ENCODE results near the gene PSD2. TPM values are rescaled to one million over a fixed set of nuclear protein-coding genes. Genes with fewer than 3 reads are reported as not detected.

The PSD2 gene
- total and polyA plus RNA-seq, 12 donors = 0.03 to 0.09 (median 0.08) TPM; not detected in 9

- no peak for ATAC-seq
- Histone ChIP-seq H3K9me3 (peaks cover 0 to under 1% (median 0%) of the 10 kb centered on the region in 11 donors), H3K4me1 (no peaks in the 10 kb centered on the region), H3K4me3 (no peak overlapping the region), H3K27ac (no peak overlapping the region), H3K27me3 (peaks cover 0 to 7% (median 0%) of the 10 kb centered on the region in 7 donors), H3K36me3 (no peaks in the 10 kb centered on the region)
- intact Hi-C loops (cut with DNase I) = loop anchor here in 1 of 10 donors (5.0 kb wide), 1 partner anchor 144 kb away; no protein-coding TSS in a partner anchor
- TF ChIP-seq CTCF (IDR thresholded peaks at IDR 0.05) = no peak
- no peak for DNase-seq
- WGBS, 2 donors = 93% methylated on average over 25 of the region's 25 CpGs
These were observed 17.5 kb downstream of the PSD2 start for GRCh38 chr5:139812836-139813805.

GRCh38 chr5:139814191-139814601 is 18.6 kb downstream of the PSD2 start:
- no peak overlapping the region for H3K4me3 ChIP-seq
- DNase-seq (no peak), ATAC-seq (no peak)
- peaks cover 0 to 10% (median 0%) of the 10 kb centered on the region in 11 donors for H3K9me3 ChIP-seq
- 86 to 89% methylated on average over 14 of the region's 14 CpGs for WGBS, 2 donors
- no peak overlapping the region for H3K27ac ChIP-seq
- H3K36me3 ChIP-seq = no peaks in the 10 kb centered on the region
- H3K4me1 ChIP-seq = no peaks in the 10 kb centered on the region
- peaks cover 0 to 7% (median 0%) of the 10 kb centered on the region in 7 donors for H3K27me3 ChIP-seq
- no peak for TF ChIP-seq CTCF (IDR thresholded peaks at IDR 0.05)
- intact Hi-C loops (cut with DNase I) = loop anchor here in 1 of 10 donors (5.0 kb wide), 1 partner anchor 143 kb away; no protein-coding TSS in a partner anchor

- Histone ChIP-seq H3K4me3 (no peak overlapping the region), H3K36me3 (no peaks in the 10 kb centered on the region), H3K27me3 (peaks cover 0 to 3% (median 0%) of the 10 kb centered on the region in 7 donors), H3K27ac (no peak overlapping the region), H3K4me1 (no peaks in the 10 kb centered on the region), H3K9me3 (peaks cover 0 to 14% (median 0%) of the 10 kb centered on the region in 11 donors)
- intact Hi-C loops (cut with DNase I) = loop anchor here in 1 of 10 donors (5.0 kb wide), 1 partner anchor 143 kb away; no protein-coding TSS in a partner anchor
- TF ChIP-seq CTCF (IDR thresholded peaks at IDR 0.05) = no peak
- no peak for ATAC-seq
- no peak for DNase-seq
- WGBS, 2 donors = 91 to 95% methylated on average over 11 of the region's 11 CpGs
These were observed 19.2 kb downstream of the PSD2 start for GRCh38 chr5:139814704-139815280.

GRCh38 chr5:139816566-139816965 is 21.0 kb downstream of the PSD2 start:
- no peak for DNase-seq

More at GRCh38 chr5:139816566-139816965, 21.0 kb downstream of the PSD2 start:
- no peaks in the 10 kb centered on the region for H3K36me3 ChIP-seq
- no peaks in the 10 kb centered on the region for H3K4me1 ChIP-seq
- WGBS, 2 donors = 87% methylated on average over 12 of the region's 12 CpGs
- H3K27ac ChIP-seq = no peak overlapping the region
- H3K4me3 ChIP-seq = no peak overlapping the region
- H3K9me3 ChIP-seq = peaks cover 0 to 14% (median 0%) of the 10 kb centered on the region in 11 donors
- no peak for TF ChIP-seq CTCF (IDR thresholded peaks at IDR 0.05)
- intact Hi-C loops (cut with DNase I) = no loop called here
- ATAC-seq = no peak
- H3K27me3 ChIP-seq = peaks cover 0 to 3% (median 0%) of the 10 kb centered on the region in 7 donors
